Liver (tissue), 9 donors: Measurements from ENCODE around the gene ZER1. TPM values are rescaled to one million over a fixed set of nuclear protein-coding genes. Genes with fewer than 3 reads are reported as not detected.

Source experiments
- DNase-seq: peaks from one replicate; pipeline ENCODE4 v3.0.0-alpha.2; 2017; ENCODE audit warnings: low spot score
- H3K27ac ChIP-seq, 2 donors: one replicate each; pipeline ENCODE4 v1.7.0; 2013; ENCODE audit warnings: inconsistent platforms in 2 of 2, low read length in 2 of 2, control low read depth in 1 of 2, low read depth in 1 of 2, mild to moderate bottlenecking in 1 of 2
- H3K27me3 ChIP-seq, 4 donors: one replicate each; pipeline versions ENCODE4 v1.6.1 to v1.7.0; 2013; ENCODE audit warnings: low read length in 3 of 4, inconsistent platforms in 1 of 4, mild to moderate bottlenecking in 1 of 4, moderate library complexity in 1 of 4; ENCODE audit not compliant: control insufficient read depth in 4 of 4, insufficient read depth in 4 of 4
- H3K36me3 ChIP-seq, 4 donors: one replicate each; pipeline versions ENCODE4 v1.6.1 to v1.7.0; 2013; ENCODE audit warnings: low read length in 3 of 4, mild to moderate bottlenecking in 3 of 4, low read depth in 1 of 4, moderate library complexity in 1 of 4; ENCODE audit not compliant: control insufficient read depth in 4 of 4, insufficient read depth in 3 of 4
- H3K4me1 ChIP-seq, 4 donors: one replicate each; pipeline versions ENCODE4 v1.6.1 to v1.7.0; 2013; ENCODE audit warnings: low read length in 3 of 4, mild to moderate bottlenecking in 3 of 4, moderate library complexity in 1 of 4; ENCODE audit not compliant: control insufficient read depth in 4 of 4, insufficient read depth in 4 of 4
- H3K4me3 ChIP-seq, 3 donors: one replicate each; pipeline versions ENCODE4 v1.6.1 to v1.7.0; 2013; ENCODE audit warnings: low read length in 3 of 3, control low read depth in 1 of 3, low read depth in 1 of 3, mild to moderate bottlenecking in 1 of 3
- H3K9ac ChIP-seq, 2 donors: one replicate each; pipeline ENCODE4 v1.7.0; 2013; ENCODE audit warnings: low read length in 2 of 2, mild to moderate bottlenecking in 2 of 2, moderate library complexity in 2 of 2, control low read depth in 1 of 2, low read depth in 1 of 2
- H3K9me3 ChIP-seq, 4 donors: one replicate each; pipeline versions ENCODE4 v1.6.1 to v1.7.0; 2013; ENCODE audit warnings: low read length in 3 of 4; ENCODE audit not compliant: control insufficient read depth in 4 of 4
- ATF3 ChIP-seq: IDR thresholded peaks from 2 replicates; pipeline ENCODE4 v1.6.1; 2016; ENCODE audit warnings: antibody characterized with exemption
- CTCF ChIP-seq: fragments of 150-350 bp; IDR thresholded peaks from 2 replicates; pipeline ENCODE4 v1.5.1; 2017; ENCODE audit warnings: improper control_type of control experiment, low read depth, low read length; ENCODE audit not compliant: missing input control
- EGR1 ChIP-seq, 2 donors: IDR thresholded peaks; 2 replicates each; pipeline ENCODE4 v1.6.1; 2016 to 2018; ENCODE audit warnings: antibody characterized with exemption in 2 of 2, low read depth in 2 of 2
- FOXA1 ChIP-seq: IDR thresholded peaks from 2 replicates; pipeline ENCODE4 v1.6.1; 2016; ENCODE audit warnings: antibody characterized with exemption
- FOXA2 ChIP-seq: IDR thresholded peaks from 2 replicates; pipeline ENCODE4 v1.6.1; 2016; ENCODE audit warnings: antibody characterized with exemption
- GABPA ChIP-seq, 2 donors: IDR thresholded peaks in 1 of 2; conservative IDR thresholded peaks in 1 of 2; 2 replicates each; pipeline ENCODE4 v1.6.1; 2016; ENCODE audit warnings: antibody characterized with exemption in 2 of 2, mild to moderate bottlenecking in 1 of 2, moderate library complexity in 1 of 2
- HNF4A ChIP-seq, 2 donors: conservative IDR thresholded peaks; 2 replicates each; pipeline ENCODE4 v1.6.1; 2016; ENCODE audit warnings: antibody characterized with exemption in 2 of 2, mild to moderate bottlenecking in 2 of 2
- HNF4G ChIP-seq: IDR thresholded peaks from 2 replicates; pipeline ENCODE4 v1.6.1; 2016; ENCODE audit warnings: antibody characterized with exemption
- JUND ChIP-seq, 2 donors: IDR thresholded peaks; 2 replicates each; pipeline ENCODE4 v1.6.1; 2016; ENCODE audit warnings: antibody characterized with exemption in 2 of 2
- MAX ChIP-seq: IDR thresholded peaks from 2 replicates; pipeline ENCODE4 v1.6.1; 2016; ENCODE audit warnings: antibody characterized with exemption
- NR2F2 ChIP-seq: IDR thresholded peaks from 2 replicates; pipeline ENCODE4 v1.6.1; 2016; ENCODE audit warnings: antibody characterized with exemption
- RAD21 ChIP-seq, 2 donors: IDR thresholded peaks; 2 replicates each; pipeline ENCODE4 v1.6.1; 2016; ENCODE audit warnings: antibody characterized with exemption in 2 of 2, mild to moderate bottlenecking in 2 of 2
- REST ChIP-seq: IDR thresholded peaks from 2 replicates; pipeline ENCODE4 v1.6.1; 2016; ENCODE audit warnings: antibody characterized with exemption, mild to moderate bottlenecking
- RXRA ChIP-seq, 2 donors: IDR thresholded peaks; 2 replicates each; pipeline ENCODE4 v1.6.1; 2017 to 2018; ENCODE audit warnings: antibody characterized with exemption in 2 of 2, mild to moderate bottlenecking in 1 of 2
- SP1 ChIP-seq: IDR thresholded peaks from 2 replicates; pipeline ENCODE4 v1.6.1; 2018; ENCODE audit warnings: antibody characterized with exemption, mild to moderate bottlenecking
- TAF1 ChIP-seq: conservative IDR thresholded peaks from 2 replicates; pipeline ENCODE4 v1.6.1; 2016; ENCODE audit warnings: antibody characterized with exemption, mild to moderate bottlenecking
- YY1 ChIP-seq: IDR thresholded peaks from 2 replicates; pipeline ENCODE4 v1.6.1; 2016; ENCODE audit warnings: antibody characterized with exemption, mild to moderate bottlenecking
- ZBTB33 ChIP-seq: IDR thresholded peaks from 2 replicates; pipeline ENCODE4 v1.6.1; 2016; ENCODE audit warnings: antibody characterized with exemption
- WGBS: extraction: QIAGEN DNeasy Blood & Tissue Kit; methylation state at CpG from one replicate; pipeline ENCODE4 v1.1.7; 2013; 5-methylcytosine and 5-hydroxymethylcytosine counted together
- polyA plus RNA-seq, 2 donors: library from polyadenylated mRNA; stranded (reverse) in 1 of 2; unstranded in 1 of 2; fragments of 200-250 nt in 1 of 2; fragments of >200 nt in 1 of 2; fragmentation: Nextera tagmentation in 1 of 2; extraction: Ambion mirVana in 1 of 2; gene quantifications; one replicate each; pipeline versions ENCODE4 v1.2.1 to v1.2.3, GENCODE V29; 2013 to 2015
- total RNA-seq, 2 donors: library from RNA; depleted of rRNA; stranded (reverse); fragments of >200 nt; gene quantifications; one replicate each; pipeline ENCODE4 v1.2.3, GENCODE V29; 2014
- donor health status: healthy.
- donor health status: healthy.
- donor health status: healthy.
- donor health status: healthy.
- donor health status: healthy.

Gene ZER1
- total and polyA plus RNA-seq, 4 donors: 7.6 to 29.1 (median 15.8) TPM

GRCh38 chr9:128714586-128715435 lies 56.9 kb downstream of the ZER1 start:
- Histone ChIP-seq H3K4me3 (no peak overlapping the region), H3K27ac (no peak overlapping the region), H3K9ac (no peak overlapping the region), H3K36me3 (no peaks in the 10 kb centered on the region), H3K9me3 (no peaks in the 10 kb centered on the region), H3K4me1 (no peaks in the 10 kb centered on the region), H3K27me3 (no peaks in the 10 kb centered on the region)
- WGBS: 91% methylated on average over 24 of the region's 24 CpGs
- peak; percentile 28 for DNase-seq
- TF ChIP-seq EGR1 (IDR thresholded peaks at IDR 0.05; ENCODE audit: low read depth in 2 of 2) (no peak), ZBTB33 (no peak), FOXA2 (no peak), TAF1 (no peak), REST (no peak), SP1 (no peak), GABPA (IDR thresholded peaks at IDR 0.05 in 1 of 2, conservative IDR thresholded peaks at IDR 0.05 in 1 of 2) (no peak), FOXA1 (no peak), ATF3 (no peak), HNF4A (conservative IDR thresholded peaks at IDR 0.05) (no peak), JUND (IDR thresholded peaks at IDR 0.05) (no peak), MAX (no peak), RAD21 (IDR thresholded peaks at IDR 0.05) (no peak), RXRA (IDR thresholded peaks at IDR 0.05) (no peak), HNF4G (no peak), YY1 (no peak), NR2F2 (no peak), CTCF (no peak)
